Liver (tissue), 9 donors: ENCODE measurements around the gene SMAD9. TPM values are rescaled to one million over a fixed set of nuclear protein-coding genes. Genes with fewer than 3 reads are reported as not detected.

Source experiments
- DNase-seq: peaks from one replicate; pipeline ENCODE4 v3.0.0-alpha.2; 2017; ENCODE audit warnings: low spot score
- H3K27ac ChIP-seq, 2 donors: one replicate each; pipeline ENCODE4 v1.7.0; 2013; ENCODE audit warnings: inconsistent platforms in 2 of 2, low read length in 2 of 2, control low read depth in 1 of 2, low read depth in 1 of 2, mild to moderate bottlenecking in 1 of 2
- H3K27me3 ChIP-seq, 4 donors: one replicate each; pipeline versions ENCODE4 v1.6.1 to v1.7.0; 2013; ENCODE audit warnings: low read length in 3 of 4, inconsistent platforms in 1 of 4, mild to moderate bottlenecking in 1 of 4, moderate library complexity in 1 of 4; ENCODE audit not compliant: control insufficient read depth in 4 of 4, insufficient read depth in 4 of 4
- H3K36me3 ChIP-seq, 4 donors: one replicate each; pipeline versions ENCODE4 v1.6.1 to v1.7.0; 2013; ENCODE audit warnings: low read length in 3 of 4, mild to moderate bottlenecking in 3 of 4, low read depth in 1 of 4, moderate library complexity in 1 of 4; ENCODE audit not compliant: control insufficient read depth in 4 of 4, insufficient read depth in 3 of 4
- H3K4me1 ChIP-seq, 4 donors: one replicate each; pipeline versions ENCODE4 v1.6.1 to v1.7.0; 2013; ENCODE audit warnings: low read length in 3 of 4, mild to moderate bottlenecking in 3 of 4, moderate library complexity in 1 of 4; ENCODE audit not compliant: control insufficient read depth in 4 of 4, insufficient read depth in 4 of 4
- H3K4me3 ChIP-seq, 3 donors: one replicate each; pipeline versions ENCODE4 v1.6.1 to v1.7.0; 2013; ENCODE audit warnings: low read length in 3 of 3, control low read depth in 1 of 3, low read depth in 1 of 3, mild to moderate bottlenecking in 1 of 3
- H3K9ac ChIP-seq, 2 donors: one replicate each; pipeline ENCODE4 v1.7.0; 2013; ENCODE audit warnings: low read length in 2 of 2, mild to moderate bottlenecking in 2 of 2, moderate library complexity in 2 of 2, control low read depth in 1 of 2, low read depth in 1 of 2
- H3K9me3 ChIP-seq, 4 donors: one replicate each; pipeline versions ENCODE4 v1.6.1 to v1.7.0; 2013; ENCODE audit warnings: low read length in 3 of 4; ENCODE audit not compliant: control insufficient read depth in 4 of 4
- EGR1 ChIP-seq, 2 donors: IDR thresholded peaks; 2 replicates each; pipeline ENCODE4 v1.6.1; 2016 to 2018; ENCODE audit warnings: antibody characterized with exemption in 2 of 2, low read depth in 2 of 2
- GABPA ChIP-seq, 2 donors: IDR thresholded peaks in 1 of 2; conservative IDR thresholded peaks in 1 of 2; 2 replicates each; pipeline ENCODE4 v1.6.1; 2016; ENCODE audit warnings: antibody characterized with exemption in 2 of 2, mild to moderate bottlenecking in 1 of 2, moderate library complexity in 1 of 2
- HNF4G ChIP-seq: IDR thresholded peaks from 2 replicates; pipeline ENCODE4 v1.6.1; 2016; ENCODE audit warnings: antibody characterized with exemption
- JUND ChIP-seq, 2 donors: IDR thresholded peaks; 2 replicates each; pipeline ENCODE4 v1.6.1; 2016; ENCODE audit warnings: antibody characterized with exemption in 2 of 2
- NR2F2 ChIP-seq: IDR thresholded peaks from 2 replicates; pipeline ENCODE4 v1.6.1; 2016; ENCODE audit warnings: antibody characterized with exemption
- RXRA ChIP-seq, 2 donors: IDR thresholded peaks; 2 replicates each; pipeline ENCODE4 v1.6.1; 2017 to 2018; ENCODE audit warnings: antibody characterized with exemption in 2 of 2, mild to moderate bottlenecking in 1 of 2
- SP1 ChIP-seq: IDR thresholded peaks from 2 replicates; pipeline ENCODE4 v1.6.1; 2018; ENCODE audit warnings: antibody characterized with exemption, mild to moderate bottlenecking
- TAF1 ChIP-seq: conservative IDR thresholded peaks from 2 replicates; pipeline ENCODE4 v1.6.1; 2016; ENCODE audit warnings: antibody characterized with exemption, mild to moderate bottlenecking
- YY1 ChIP-seq: IDR thresholded peaks from 2 replicates; pipeline ENCODE4 v1.6.1; 2016; ENCODE audit warnings: antibody characterized with exemption, mild to moderate bottlenecking
- WGBS: extraction: QIAGEN DNeasy Blood & Tissue Kit; methylation state at CpG from one replicate; pipeline ENCODE4 v1.1.7; 2013; 5-methylcytosine and 5-hydroxymethylcytosine counted together
- polyA plus RNA-seq, 2 donors: library from polyadenylated mRNA; stranded (reverse) in 1 of 2; unstranded in 1 of 2; fragments of 200-250 nt in 1 of 2; fragments of >200 nt in 1 of 2; fragmentation: Nextera tagmentation in 1 of 2; extraction: Ambion mirVana in 1 of 2; gene quantifications; one replicate each; pipeline versions ENCODE4 v1.2.1 to v1.2.3, GENCODE V29; 2013 to 2015
- total RNA-seq, 2 donors: library from RNA; depleted of rRNA; stranded (reverse); fragments of >200 nt; gene quantifications; one replicate each; pipeline ENCODE4 v1.2.3, GENCODE V29; 2014
- TF ChIP-seq, protein P1 (sequence below): IDR thresholded peaks from 2 replicates; pipeline ENCODE4 v1.6.1; 2016; ENCODE audit warnings: antibody characterized with exemption
- TF ChIP-seq, protein P2 (sequence below): IDR thresholded peaks from 2 replicates; pipeline ENCODE4 v1.6.1; 2016; ENCODE audit warnings: antibody characterized with exemption
- TF ChIP-seq, protein P3 (sequence below): IDR thresholded peaks from 2 replicates; pipeline ENCODE4 v1.6.1; 2016; ENCODE audit warnings: antibody characterized with exemption
- TF ChIP-seq, protein P4 (sequence below): IDR thresholded peaks from 2 replicates; pipeline ENCODE4 v1.6.1; 2016; ENCODE audit warnings: antibody characterized with exemption, mild to moderate bottlenecking
- TF ChIP-seq, protein P5 (sequence below): fragments of 150-350 bp; IDR thresholded peaks from 2 replicates; pipeline ENCODE4 v1.5.1; 2017; ENCODE audit warnings: improper control_type of control experiment, low read depth, low read length; ENCODE audit not compliant: missing input control
- donor health status: healthy.
- donor health status: healthy.
- donor health status: healthy.
- donor health status: healthy.
- donor health status: healthy.

The SMAD9 gene
- total and polyA plus RNA-seq, 4 donors = 0.51 to 1.3 (median 0.95) TPM

DNA sequence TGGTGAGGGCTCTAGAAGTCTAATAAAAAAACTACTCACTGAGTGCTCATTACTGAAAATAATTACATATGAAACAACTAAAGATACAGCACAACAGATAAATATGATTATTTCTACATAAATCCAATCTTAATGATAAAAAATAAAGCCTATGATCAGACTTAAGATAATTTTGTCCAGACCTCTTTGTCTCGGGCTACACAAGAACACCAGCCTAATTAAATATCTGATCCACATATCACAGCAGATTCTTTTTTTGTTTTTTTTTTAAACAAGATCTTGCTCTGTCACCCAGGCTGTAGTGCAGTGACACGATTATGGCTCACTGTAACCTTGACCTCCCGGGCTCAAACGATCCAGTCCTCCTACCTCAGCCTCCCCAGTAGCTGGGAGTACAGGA, 30.3 kb upstream of the SMAD9 start:
- Histone ChIP-seq H3K9ac (no peak overlapping the region), H3K27ac (no peak overlapping the region), H3K4me3 (no peak overlapping the region), H3K4me1 (no peaks in the 10 kb centered on the region), H3K27me3 (no peaks in the 10 kb centered on the region), H3K9me3 (no peaks in the 10 kb centered on the region), H3K36me3 (peaks cover 4 to 21% (median 18%) of the 10 kb centered on the region in 4 donors)
- WGBS = 90% methylated on average over 4 of the region's 4 CpGs
- TF ChIP-seq JUND (IDR thresholded peaks at IDR 0.05) (no peak), NR2F2 (no peak), RXRA (IDR thresholded peaks at IDR 0.05) (no peak), YY1 (no peak), SP1 (no peak), HNF4G (no peak), EGR1 (IDR thresholded peaks at IDR 0.05; ENCODE audit: low read depth in 2 of 2) (no peak), GABPA (IDR thresholded peaks at IDR 0.05 in 1 of 2, conservative IDR thresholded peaks at IDR 0.05 in 1 of 2) (no peak), TAF1 (no peak)
- TF ChIP-seq, protein P1, sequence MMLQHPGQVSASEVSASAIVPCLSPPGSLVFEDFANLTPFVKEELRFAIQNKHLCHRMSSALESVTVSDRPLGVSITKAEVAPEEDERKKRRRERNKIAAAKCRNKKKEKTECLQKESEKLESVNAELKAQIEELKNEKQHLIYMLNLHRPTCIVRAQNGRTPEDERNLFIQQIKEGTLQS = no peak
- TF ChIP-seq, protein P2, sequence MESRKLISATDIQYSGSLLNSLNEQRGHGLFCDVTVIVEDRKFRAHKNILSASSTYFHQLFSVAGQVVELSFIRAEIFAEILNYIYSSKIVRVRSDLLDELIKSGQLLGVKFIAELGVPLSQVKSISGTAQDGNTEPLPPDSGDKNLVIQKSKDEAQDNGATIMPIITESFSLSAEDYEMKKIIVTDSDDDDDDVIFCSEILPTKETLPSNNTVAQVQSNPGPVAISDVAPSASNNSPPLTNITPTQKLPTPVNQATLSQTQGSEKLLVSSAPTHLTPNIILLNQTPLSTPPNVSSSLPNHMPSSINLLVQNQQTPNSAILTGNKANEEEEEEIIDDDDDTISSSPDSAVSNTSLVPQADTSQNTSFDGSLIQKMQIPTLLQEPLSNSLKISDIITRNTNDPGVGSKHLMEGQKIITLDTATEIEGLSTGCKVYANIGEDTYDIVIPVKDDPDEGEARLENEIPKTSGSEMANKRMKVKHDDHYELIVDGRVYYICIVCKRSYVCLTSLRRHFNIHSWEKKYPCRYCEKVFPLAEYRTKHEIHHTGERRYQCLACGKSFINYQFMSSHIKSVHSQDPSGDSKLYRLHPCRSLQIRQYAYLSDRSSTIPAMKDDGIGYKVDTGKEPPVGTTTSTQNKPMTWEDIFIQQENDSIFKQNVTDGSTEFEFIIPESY = no peak
- TF ChIP-seq, protein P3, sequence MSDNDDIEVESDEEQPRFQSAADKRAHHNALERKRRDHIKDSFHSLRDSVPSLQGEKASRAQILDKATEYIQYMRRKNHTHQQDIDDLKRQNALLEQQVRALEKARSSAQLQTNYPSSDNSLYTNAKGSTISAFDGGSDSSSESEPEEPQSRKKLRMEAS = no peak
- TF ChIP-seq, protein P4, sequence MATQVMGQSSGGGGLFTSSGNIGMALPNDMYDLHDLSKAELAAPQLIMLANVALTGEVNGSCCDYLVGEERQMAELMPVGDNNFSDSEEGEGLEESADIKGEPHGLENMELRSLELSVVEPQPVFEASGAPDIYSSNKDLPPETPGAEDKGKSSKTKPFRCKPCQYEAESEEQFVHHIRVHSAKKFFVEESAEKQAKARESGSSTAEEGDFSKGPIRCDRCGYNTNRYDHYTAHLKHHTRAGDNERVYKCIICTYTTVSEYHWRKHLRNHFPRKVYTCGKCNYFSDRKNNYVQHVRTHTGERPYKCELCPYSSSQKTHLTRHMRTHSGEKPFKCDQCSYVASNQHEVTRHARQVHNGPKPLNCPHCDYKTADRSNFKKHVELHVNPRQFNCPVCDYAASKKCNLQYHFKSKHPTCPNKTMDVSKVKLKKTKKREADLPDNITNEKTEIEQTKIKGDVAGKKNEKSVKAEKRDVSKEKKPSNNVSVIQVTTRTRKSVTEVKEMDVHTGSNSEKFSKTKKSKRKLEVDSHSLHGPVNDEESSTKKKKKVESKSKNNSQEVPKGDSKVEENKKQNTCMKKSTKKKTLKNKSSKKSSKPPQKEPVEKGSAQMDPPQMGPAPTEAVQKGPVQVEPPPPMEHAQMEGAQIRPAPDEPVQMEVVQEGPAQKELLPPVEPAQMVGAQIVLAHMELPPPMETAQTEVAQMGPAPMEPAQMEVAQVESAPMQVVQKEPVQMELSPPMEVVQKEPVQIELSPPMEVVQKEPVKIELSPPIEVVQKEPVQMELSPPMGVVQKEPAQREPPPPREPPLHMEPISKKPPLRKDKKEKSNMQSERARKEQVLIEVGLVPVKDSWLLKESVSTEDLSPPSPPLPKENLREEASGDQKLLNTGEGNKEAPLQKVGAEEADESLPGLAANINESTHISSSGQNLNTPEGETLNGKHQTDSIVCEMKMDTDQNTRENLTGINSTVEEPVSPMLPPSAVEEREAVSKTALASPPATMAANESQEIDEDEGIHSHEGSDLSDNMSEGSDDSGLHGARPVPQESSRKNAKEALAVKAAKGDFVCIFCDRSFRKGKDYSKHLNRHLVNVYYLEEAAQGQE = no peak
- TF ChIP-seq, protein P5, sequence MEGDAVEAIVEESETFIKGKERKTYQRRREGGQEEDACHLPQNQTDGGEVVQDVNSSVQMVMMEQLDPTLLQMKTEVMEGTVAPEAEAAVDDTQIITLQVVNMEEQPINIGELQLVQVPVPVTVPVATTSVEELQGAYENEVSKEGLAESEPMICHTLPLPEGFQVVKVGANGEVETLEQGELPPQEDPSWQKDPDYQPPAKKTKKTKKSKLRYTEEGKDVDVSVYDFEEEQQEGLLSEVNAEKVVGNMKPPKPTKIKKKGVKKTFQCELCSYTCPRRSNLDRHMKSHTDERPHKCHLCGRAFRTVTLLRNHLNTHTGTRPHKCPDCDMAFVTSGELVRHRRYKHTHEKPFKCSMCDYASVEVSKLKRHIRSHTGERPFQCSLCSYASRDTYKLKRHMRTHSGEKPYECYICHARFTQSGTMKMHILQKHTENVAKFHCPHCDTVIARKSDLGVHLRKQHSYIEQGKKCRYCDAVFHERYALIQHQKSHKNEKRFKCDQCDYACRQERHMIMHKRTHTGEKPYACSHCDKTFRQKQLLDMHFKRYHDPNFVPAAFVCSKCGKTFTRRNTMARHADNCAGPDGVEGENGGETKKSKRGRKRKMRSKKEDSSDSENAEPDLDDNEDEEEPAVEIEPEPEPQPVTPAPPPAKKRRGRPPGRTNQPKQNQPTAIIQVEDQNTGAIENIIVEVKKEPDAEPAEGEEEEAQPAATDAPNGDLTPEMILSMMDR = no peak
- DNase-seq = no peak

DNA sequence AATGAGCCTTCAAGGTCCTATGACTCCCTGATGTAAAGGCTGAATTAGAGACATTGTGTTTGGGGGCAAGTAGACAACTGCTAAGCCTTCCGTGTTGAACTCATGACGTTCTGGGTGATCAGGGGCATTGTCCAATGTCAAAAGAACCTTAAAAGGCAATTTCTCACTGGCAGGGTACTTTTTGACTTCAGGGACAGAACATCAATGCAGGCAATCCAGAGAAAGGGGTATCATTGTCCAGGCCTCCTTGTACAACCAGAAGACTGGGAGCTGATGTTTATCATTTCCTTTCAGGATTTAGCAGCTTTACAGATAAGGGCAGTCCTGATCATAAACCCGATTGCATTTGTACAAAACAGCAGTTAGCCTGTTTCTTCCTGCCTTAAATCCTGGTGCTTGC, 25.0 kb upstream of the SMAD9 start:
- no peaks in the 10 kb centered on the region for H3K27me3 ChIP-seq
- H3K36me3 ChIP-seq = peaks cover 1 to 9% (median 4%) of the 10 kb centered on the region in 4 donors
- no peaks in the 10 kb centered on the region for H3K9me3 ChIP-seq
- 57% methylated on average over 3 of the region's 3 CpGs for WGBS
- H3K27ac ChIP-seq = no peak overlapping the region
- TF ChIP-seq, protein P1 = no peak
- H3K4me1 ChIP-seq = no peaks in the 10 kb centered on the region
- no peak overlapping the region for H3K9ac ChIP-seq
- no peak overlapping the region for H3K4me3 ChIP-seq
- DNase-seq = no peak
